22Rv1 (cell line): ENCODE data around the gene CD58.

ENCODE experiments used
- ZFX ChIP-seq: fragments of 450-650 bp; IDR thresholded peaks from 2 replicates; pipeline ENCODE4 v1.6.1; 2017; ENCODE audit warnings: antibody characterized with exemption, borderline replicate concordance
- TF ChIP-seq, protein P1 (sequence below): fragments of 450-650 bp; IDR thresholded peaks from 2 replicates; pipeline ENCODE4 v1.5.1; 2017; ENCODE audit warnings: mild to moderate bottlenecking

DNA sequence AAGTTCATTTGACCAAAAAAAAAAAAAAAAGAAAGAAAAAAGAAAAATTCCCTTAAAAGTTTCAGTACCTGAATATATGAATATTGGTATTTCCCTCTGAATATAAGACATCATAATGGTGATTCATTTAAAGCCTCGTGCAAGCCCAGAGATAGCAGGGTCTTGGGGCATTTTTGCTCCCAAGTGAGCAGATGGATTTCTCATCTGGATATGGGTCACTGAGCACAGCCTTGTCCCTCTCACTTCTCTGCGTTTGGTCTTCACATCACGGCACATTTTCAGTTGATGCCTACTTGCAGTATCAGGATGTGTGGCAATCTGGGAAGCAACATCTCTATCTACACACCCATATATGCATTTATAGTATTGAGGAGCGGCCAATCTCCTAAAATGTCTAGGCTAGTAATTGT lies 12.7 kb downstream of the CD58 start:
- TF ChIP-seq, protein P1, sequence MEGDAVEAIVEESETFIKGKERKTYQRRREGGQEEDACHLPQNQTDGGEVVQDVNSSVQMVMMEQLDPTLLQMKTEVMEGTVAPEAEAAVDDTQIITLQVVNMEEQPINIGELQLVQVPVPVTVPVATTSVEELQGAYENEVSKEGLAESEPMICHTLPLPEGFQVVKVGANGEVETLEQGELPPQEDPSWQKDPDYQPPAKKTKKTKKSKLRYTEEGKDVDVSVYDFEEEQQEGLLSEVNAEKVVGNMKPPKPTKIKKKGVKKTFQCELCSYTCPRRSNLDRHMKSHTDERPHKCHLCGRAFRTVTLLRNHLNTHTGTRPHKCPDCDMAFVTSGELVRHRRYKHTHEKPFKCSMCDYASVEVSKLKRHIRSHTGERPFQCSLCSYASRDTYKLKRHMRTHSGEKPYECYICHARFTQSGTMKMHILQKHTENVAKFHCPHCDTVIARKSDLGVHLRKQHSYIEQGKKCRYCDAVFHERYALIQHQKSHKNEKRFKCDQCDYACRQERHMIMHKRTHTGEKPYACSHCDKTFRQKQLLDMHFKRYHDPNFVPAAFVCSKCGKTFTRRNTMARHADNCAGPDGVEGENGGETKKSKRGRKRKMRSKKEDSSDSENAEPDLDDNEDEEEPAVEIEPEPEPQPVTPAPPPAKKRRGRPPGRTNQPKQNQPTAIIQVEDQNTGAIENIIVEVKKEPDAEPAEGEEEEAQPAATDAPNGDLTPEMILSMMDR = no peak
- TF ChIP-seq ZFX = no peak
